H1 (cell line): Measurements from ENCODE around the gene SUZ12. TPM values are rescaled to one million over a fixed set of nuclear protein-coding genes. Genes with fewer than 3 reads are reported as not detected.

Source experiments
- CTCF ChIA-PET: fragments of 300-600 bp; sonication (Branson Sonifier 250); formaldehyde crosslinking; loops from one replicate; lab custom pipeline; 2021; ENCODE audit not compliant: partially characterized antibody; lab: Charles Lee
- POLR2A ChIA-PET: fragments of 300-600 bp; sonication (Branson Sonifier 250); formaldehyde crosslinking; loops from one replicate; lab custom pipeline; 2021; ENCODE audit warnings: inconsistent platforms; ENCODE audit not compliant: partially characterized antibody; lab: Charles Lee
- DNase-seq, 2 experiments: peaks; one replicate each; pipeline versions ENCODE4 v3.0.0 to v3.0.0-alpha.2; 2010 to 2022; ENCODE audit warnings: low spot score in 2 of 2, low read depth in 1 of 2, mixed read lengths in 1 of 2
- FAIRE-seq: peaks from 2 replicates; lab custom pipeline; 2011; peaks lifted over from hg19 to GRCh38; lab: Jason Lieb, UNC
- H2AFZ ChIP-seq: 2 replicates; pipeline ENCODE4 v1.8.1; 2012; ENCODE audit warnings: low read length, inconsistent platforms
- H2AK5ac ChIP-seq: 2 replicates; pipeline ENCODE4 v1.6.1; 2013; ENCODE audit warnings: low read depth, low read length
- H2BK120ac ChIP-seq: replicated peaks from 2 replicates; pipeline ENCODE3; 2013; ENCODE audit warnings: low read depth, low read length, inconsistent platforms
- H2BK12ac ChIP-seq: 2 replicates; pipeline ENCODE4 v1.6.1; 2013; ENCODE audit warnings: low read depth, low read length
- H2BK15ac ChIP-seq: 2 replicates; pipeline ENCODE4 v1.6.1; 2013; ENCODE audit warnings: low read length
- H2BK20ac ChIP-seq: 2 replicates; pipeline ENCODE4 v1.6.1; 2013; ENCODE audit warnings: low read length
- H2BK5ac ChIP-seq: 2 replicates; pipeline ENCODE4 v1.6.1; 2013; ENCODE audit warnings: low read depth, low read length
- H3K14ac ChIP-seq: 2 replicates; pipeline ENCODE4 v1.6.1; 2013; ENCODE audit warnings: inconsistent platforms; ENCODE audit not compliant: insufficient read length
- H3K18ac ChIP-seq: 2 replicates; pipeline ENCODE4 v1.6.1; 2013; ENCODE audit warnings: low read length; ENCODE audit errors: extremely low read depth
- H3K23ac ChIP-seq: 2 replicates; pipeline ENCODE4 v1.6.1; 2013; ENCODE audit warnings: inconsistent platforms; ENCODE audit not compliant: insufficient read length
- H3K23me2 ChIP-seq: 2 replicates; pipeline ENCODE4 v1.6.1; 2013; ENCODE audit warnings: low read depth, low read length
- H3K27ac ChIP-seq: 2 replicates; pipeline ENCODE4 v1.6.1; 2011; ENCODE audit warnings: low read depth, low read length, inconsistent platforms
- H3K27me3 ChIP-seq, 4 experiments: replicated peaks in 1 of 4; 1 replicate in 1 of 4; 2 replicates in 3 of 4; pipeline versions ENCODE4 v1.6.1 to v1.8.1; 2011 to 2013; ENCODE audit warnings: low read length in 3 of 4, mild to moderate bottlenecking in 3 of 4, inconsistent platforms in 2 of 4, mixed read lengths in 2 of 4, moderate library complexity in 1 of 4; ENCODE audit not compliant: control insufficient read depth in 3 of 4, insufficient read depth in 3 of 4; ENCODE audit errors: extremely low read depth in 1 of 4
- H3K36me3 ChIP-seq, 4 experiments: 2 replicates each; pipeline versions ENCODE4 v1.6.1 to v1.8.1; 2011 to 2013; ENCODE audit warnings: mild to moderate bottlenecking in 4 of 4, low read length in 3 of 4, moderate library complexity in 2 of 4, control low read depth in 1 of 4, inconsistent platforms in 1 of 4; ENCODE audit not compliant: insufficient read depth in 4 of 4, control insufficient read depth in 2 of 4
- H3K4ac ChIP-seq: replicated peaks from 2 replicates; pipeline ENCODE3; 2013; ENCODE audit warnings: low read length, low read depth, mixed read lengths, inconsistent platforms; ENCODE audit not compliant: insufficient read length
- H3K4me1 ChIP-seq, 4 experiments: replicated peaks in 1 of 4; 1 replicate in 1 of 4; 2 replicates in 3 of 4; pipeline versions ENCODE4 v1.6.1 to v1.8.1; 2011 to 2013; ENCODE audit warnings: low read length in 3 of 4, inconsistent platforms in 2 of 4, mixed read lengths in 1 of 4; ENCODE audit not compliant: insufficient read depth in 4 of 4, control insufficient read depth in 3 of 4
- H3K4me2 ChIP-seq, 2 experiments: 2 replicates each; pipeline versions ENCODE4 v1.6.1 to v1.8.1; 2011 to 2013; ENCODE audit warnings: low read depth in 2 of 2, low read length in 2 of 2, control low read depth in 1 of 2, inconsistent platforms in 1 of 2, mild to moderate bottlenecking in 1 of 2; ENCODE audit not compliant: insufficient read depth in 1 of 2
- H3K4me3 ChIP-seq, 4 experiments: fragments of 200-600, 300-600 bp in 1 of 4; sonication (generic), shearing (Covaris generic), sonication (Bioruptor Twin) in 1 of 4; 2 replicates each; pipeline versions ENCODE4 v1.5.1 to v1.8.1; 2011 to 2016; ENCODE audit warnings: low read length in 4 of 4, low read depth in 3 of 4, control low read depth in 2 of 4, inconsistent platforms in 2 of 4, mild to moderate bottlenecking in 2 of 4, mixed read lengths in 1 of 4, moderate library complexity in 1 of 4; ENCODE audit not compliant: insufficient read depth in 2 of 4; ENCODE audit errors: extremely low read depth in 1 of 4
- H3K56ac ChIP-seq: replicated peaks from 2 replicates; pipeline ENCODE3; 2013; ENCODE audit warnings: low read depth, mild to moderate bottlenecking, mixed read lengths, low read length, inconsistent platforms; ENCODE audit not compliant: insufficient read length
- H3K79me1 ChIP-seq: 2 replicates; pipeline ENCODE4 v1.6.1; 2013; ENCODE audit warnings: low read depth, low read length, control low read depth
- H3K79me2 ChIP-seq, 2 experiments: 2 replicates each; pipeline versions ENCODE4 v1.6.1 to v1.8.1; 2012 to 2013; ENCODE audit warnings: low read length in 2 of 2, mild to moderate bottlenecking in 2 of 2, inconsistent platforms in 1 of 2; ENCODE audit not compliant: insufficient read depth in 2 of 2, control insufficient read depth in 1 of 2
- H3K9ac ChIP-seq, 4 experiments: replicated peaks in 1 of 4; 1 replicate in 1 of 4; 2 replicates in 3 of 4; pipeline versions ENCODE4 v1.6.1 to v1.8.1; 2011 to 2013; ENCODE audit warnings: low read depth in 3 of 4, low read length in 3 of 4, control low read depth in 2 of 4, mild to moderate bottlenecking in 2 of 4, moderate library complexity in 2 of 4, inconsistent platforms in 1 of 4; ENCODE audit errors: extremely low read depth in 1 of 4
- H3K9me3 ChIP-seq, 2 experiments: 2 replicates each; pipeline versions ENCODE4 v1.6.1 to v1.8.1; 2012 to 2013; ENCODE audit warnings: mild to moderate bottlenecking in 2 of 2, moderate library complexity in 2 of 2, control low read depth in 1 of 2, inconsistent platforms in 1 of 2, low read depth in 1 of 2, low read length in 1 of 2, mixed read lengths in 1 of 2; ENCODE audit not compliant: insufficient read depth in 2 of 2
- H4K20me1 ChIP-seq, 2 experiments: replicated peaks in 1 of 2; 2 replicates each; pipeline versions ENCODE3 to v1.8.1; 2011 to 2013; ENCODE audit warnings: inconsistent platforms in 2 of 2, low read length in 2 of 2, mild to moderate bottlenecking in 1 of 2; ENCODE audit not compliant: insufficient read depth in 2 of 2, control insufficient read depth in 1 of 2
- H4K5ac ChIP-seq: 2 replicates; pipeline ENCODE4 v1.6.1; 2013; ENCODE audit warnings: low read length, low read depth, mixed read lengths, inconsistent platforms; ENCODE audit not compliant: insufficient read length
- H4K8ac ChIP-seq: 2 replicates; pipeline ENCODE4 v1.8.0; 2013; ENCODE audit warnings: mild to moderate bottlenecking, moderate library complexity, low read length, inconsistent platforms; ENCODE audit not compliant: insufficient read depth; ENCODE audit errors: extremely low read depth
- H4K91ac ChIP-seq: replicated peaks from 2 replicates; pipeline ENCODE3; 2013; ENCODE audit warnings: low read length, mixed read lengths, inconsistent platforms; ENCODE audit not compliant: insufficient read length
- CHD2 ChIP-seq: IDR thresholded peaks from 2 replicates; pipeline ENCODE4 v1.6.1; 2012; ENCODE audit warnings: low read length, improper control_type of control experiment
- JUN ChIP-seq: IDR thresholded peaks from 2 replicates; pipeline ENCODE4 v1.6.1; 2011; ENCODE audit warnings: low read depth, mild to moderate bottlenecking, improper control_type of control experiment, low read length
- KDM1A ChIP-seq: fragments of 200-600, 300-600 bp; sonication (generic); IDR thresholded peaks from 2 replicates; pipeline ENCODE4 v1.7.1; 2016; ENCODE audit warnings: mild to moderate bottlenecking, low read length, borderline replicate concordance
- RBBP5 ChIP-seq: IDR thresholded peaks from 2 replicates; pipeline ENCODE4 v1.7.1; 2012; ENCODE audit warnings: low read depth, mild to moderate bottlenecking, inconsistent platforms, low read length, moderate library complexity, borderline replicate concordance
- USF2 ChIP-seq: IDR thresholded peaks from 2 replicates; pipeline ENCODE4 v1.6.1; 2011; ENCODE audit warnings: low read length, improper control_type of control experiment
- WGBS, 2 experiments: shearing (Covaris generic) in 1 of 2; methylation state at CpG; one replicate each; pipeline versions ENCODE4 v1.1.6 to v1.1.7; 2013 to 2015; ENCODE audit warnings: low lambda C conversion rate in 2 of 2, mixed read lengths in 2 of 2, inconsistent platforms in 1 of 2, low coverage in 1 of 2, missing lambda C conversion rate in 1 of 2; ENCODE audit not compliant: insufficient replicate concordance in 2 of 2, insufficient coverage in 1 of 2, insufficient read length in 1 of 2; ENCODE audit errors: extremely low coverage in 1 of 2, missing lambda C conversion rate in 1 of 2; 5-methylcytosine and 5-hydroxymethylcytosine counted together
- polyA plus RNA-seq, 7 experiments: library from polyadenylated mRNA; depleted of rRNA in 3 of 7; stranded (reverse) in 5 of 7; unstranded in 2 of 7; fragments of >200 nt in 5 of 7; fragments of 200-250 nt in 2 of 7; gene quantifications; 1 replicate in 5 of 7; 2 replicates in 1 of 7; 4 replicates in 1 of 7; pipeline versions ENCODE4 v1.2.1 to v1.2.3, GENCODE V29; 2011 to 2013; ENCODE audit warnings: missing spikeins in 2 of 7, mixed read lengths in 2 of 7
- total RNA-seq: library from RNA; stranded (reverse); fragmentation: NEBNext Ultra II Directional; extraction: Animal tissue kit (Norgen Biotek cat#: 25700); gene quantifications from 2 replicates; pipeline ENCODE4 v1.2.1, GENCODE V29; 2021
- TF ChIP-seq, protein P1 (sequence below): IDR thresholded peaks from 2 replicates; pipeline ENCODE4 v1.6.1; 2012; ENCODE audit warnings: inconsistent platforms

Gene SUZ12
- total and polyA plus RNA-seq, 2 of the 8 experiments (the other 6 are each of a cell fraction or from before 2014, with no cell fraction given), result 9.1 to 34.6 TPM

DNA sequence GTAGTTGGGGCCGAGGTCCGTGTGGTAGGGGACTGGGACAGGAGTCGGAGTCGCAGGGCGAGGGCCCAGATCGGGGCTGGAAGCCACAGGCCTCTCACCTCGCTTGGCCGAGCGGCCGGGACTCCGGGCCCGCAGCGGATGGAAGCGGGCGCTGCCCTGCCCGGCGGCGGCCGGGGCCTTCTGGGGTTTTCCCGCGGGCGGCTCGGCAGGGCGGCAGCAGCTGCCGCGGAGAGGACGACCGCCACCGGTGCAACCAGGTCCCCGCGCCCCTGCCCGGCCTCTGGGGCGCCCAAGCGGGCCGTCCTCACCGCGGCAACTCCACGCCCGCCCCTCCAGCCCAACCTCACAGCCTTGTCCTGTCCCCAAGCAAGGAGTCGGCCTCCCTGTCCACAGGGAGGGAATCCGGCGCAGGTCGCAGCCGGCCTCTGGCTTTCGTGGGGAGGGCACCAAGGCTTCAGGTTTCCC lies 19.7 kb upstream of the SUZ12 start:
- Histone ChIP-seq H3K4me3 (no peak overlapping the region), H4K20me1 (no peaks in the 10 kb centered on the region), H4K91ac (no peak overlapping the region), H3K9me3 (peaks cover 0 to 14% of the 10 kb centered on the region in 2 experiments; a peak in 2 of 4 replicates), H3K4me2 (no peak overlapping the region), H3K36me3 (peaks cover 0 to 4% (median 0%) of the 10 kb centered on the region in 4 experiments; a peak in 1 of 8 replicates), H3K27me3 (no peaks in the 10 kb centered on the region), H2BK12ac (no peak overlapping the region), H2BK120ac (no peak overlapping the region), H2BK5ac (no peak overlapping the region), H4K5ac (no peak overlapping the region), H3K27ac (no peak overlapping the region), H2BK20ac (no peak overlapping the region), H2BK15ac (no peak overlapping the region), H3K56ac (no peak overlapping the region), H2AFZ (no peak overlapping the region; the same call in 1 of the 2 replicates), H3K4ac (no peak overlapping the region), H3K9ac (no peak overlapping the region; a peak in 1 of 7 replicates), H3K14ac (no peak overlapping the region), H4K8ac (peak overlapping the region; percentile 85; the same call in 1 of the 2 replicates), H3K23ac (no peak overlapping the region), H2AK5ac (no peak overlapping the region), H3K18ac (no peak overlapping the region), H3K79me1 (no peaks in the 10 kb centered on the region), H3K79me2 (no peaks in the 10 kb centered on the region), H3K4me1 (peaks cover 0 to 4% (median 0%) of the 10 kb centered on the region in 4 experiments; a peak in 1 of 7 replicates), H3K23me2 (no peaks in the 10 kb centered on the region)
- ChIA-PET CTCF (no interaction called here), POLR2A (no interaction called here)
- DNase-seq (peak in 1 of 2 experiments; percentile 64), FAIRE-seq (no peak)
- TF ChIP-seq, protein P1, sequence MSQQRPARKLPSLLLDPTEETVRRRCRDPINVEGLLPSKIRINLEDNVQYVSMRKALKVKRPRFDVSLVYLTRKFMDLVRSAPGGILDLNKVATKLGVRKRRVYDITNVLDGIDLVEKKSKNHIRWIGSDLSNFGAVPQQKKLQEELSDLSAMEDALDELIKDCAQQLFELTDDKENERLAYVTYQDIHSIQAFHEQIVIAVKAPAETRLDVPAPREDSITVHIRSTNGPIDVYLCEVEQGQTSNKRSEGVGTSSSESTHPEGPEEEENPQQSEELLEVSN, result no peak
- TF ChIP-seq KDM1A (no peak), USF2 (no peak), JUN (no peak), RBBP5 (no peak), CHD2 (no peak)
- 88% methylated on average over 26 of the region's 45 CpGs; no CpG with 5 or more reads in 1 of the 2 experiments for WGBS, 2 experiments
